ENCODE measurements around the gene SPRYD3.

DNA sequence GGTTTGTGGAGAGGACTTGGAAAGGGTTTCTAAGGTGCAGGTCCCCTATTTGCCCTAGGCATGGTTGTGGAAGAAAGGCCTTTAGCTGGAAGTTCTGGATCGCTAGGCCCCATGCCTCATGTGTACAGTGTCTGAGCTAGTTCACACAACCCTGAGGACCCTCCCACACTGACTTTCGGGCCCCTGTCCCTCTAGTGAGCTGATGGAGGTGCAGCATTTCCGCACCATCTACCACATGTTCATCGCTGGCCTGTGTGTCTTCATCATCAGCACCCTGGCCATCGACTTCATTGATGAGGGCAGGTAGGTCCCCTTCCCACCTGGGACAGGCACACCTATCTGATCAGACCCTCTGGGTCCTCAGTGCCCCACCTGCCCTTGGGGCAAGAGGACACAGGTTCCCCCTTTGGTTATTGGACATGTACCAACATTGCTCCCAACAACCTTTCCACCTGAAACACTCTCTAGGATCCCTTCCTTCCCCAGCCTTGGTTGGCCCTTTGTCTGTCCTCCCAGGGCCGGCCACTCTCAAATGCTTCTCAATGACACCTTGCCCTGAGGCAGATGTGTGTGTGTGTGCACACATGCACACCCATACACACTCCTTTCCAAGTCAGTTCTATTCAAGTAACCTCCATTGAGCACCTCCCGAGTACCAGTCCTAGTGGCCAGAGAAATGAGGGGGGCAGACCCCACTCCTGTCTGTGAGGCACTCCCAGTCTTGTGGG is 26.7 kb upstream of the SPRYD3 start:
- TF ChIP-seq, protein P1, sequence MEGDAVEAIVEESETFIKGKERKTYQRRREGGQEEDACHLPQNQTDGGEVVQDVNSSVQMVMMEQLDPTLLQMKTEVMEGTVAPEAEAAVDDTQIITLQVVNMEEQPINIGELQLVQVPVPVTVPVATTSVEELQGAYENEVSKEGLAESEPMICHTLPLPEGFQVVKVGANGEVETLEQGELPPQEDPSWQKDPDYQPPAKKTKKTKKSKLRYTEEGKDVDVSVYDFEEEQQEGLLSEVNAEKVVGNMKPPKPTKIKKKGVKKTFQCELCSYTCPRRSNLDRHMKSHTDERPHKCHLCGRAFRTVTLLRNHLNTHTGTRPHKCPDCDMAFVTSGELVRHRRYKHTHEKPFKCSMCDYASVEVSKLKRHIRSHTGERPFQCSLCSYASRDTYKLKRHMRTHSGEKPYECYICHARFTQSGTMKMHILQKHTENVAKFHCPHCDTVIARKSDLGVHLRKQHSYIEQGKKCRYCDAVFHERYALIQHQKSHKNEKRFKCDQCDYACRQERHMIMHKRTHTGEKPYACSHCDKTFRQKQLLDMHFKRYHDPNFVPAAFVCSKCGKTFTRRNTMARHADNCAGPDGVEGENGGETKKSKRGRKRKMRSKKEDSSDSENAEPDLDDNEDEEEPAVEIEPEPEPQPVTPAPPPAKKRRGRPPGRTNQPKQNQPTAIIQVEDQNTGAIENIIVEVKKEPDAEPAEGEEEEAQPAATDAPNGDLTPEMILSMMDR (IDR thresholded peaks at IDR 0.05): no peak
- no peak for TF ChIP-seq POLR2A (IDR thresholded peaks at IDR 0.05)

Data from heart left ventricle (tissue), 13 donors.